Tibial nerve (tissue), 4 donors: ENCODE results near the gene KCNQ1. TPM values are rescaled to one million over a fixed set of nuclear protein-coding genes. Genes with fewer than 3 reads are reported as not detected.
A peak's percentile ranks its signal among the peaks of the same experiment; 100 is the strongest.
"Not testable (repeated sequence)": the region's sequence is repeated elsewhere in the genome, so short reads cannot be mapped to it uniquely, and the experiment has no call there.

Experiments used
- DNase-seq, 2 donors: peaks; one replicate each; pipeline ENCODE4 v3.0.0-alpha.2; 2019; ENCODE audit warnings: low spot score in 2 of 2
- H3K27ac ChIP-seq, 4 donors: fragments of 200-600 bp; sonication (generic) in 3 of 4; one replicate each; pipeline ENCODE4 v1.5.1; 2017 to 2019; ENCODE audit warnings: mild to moderate bottlenecking in 1 of 4
- H3K27me3 ChIP-seq, 2 donors: fragments of 200-600 bp; sonication (generic) in 1 of 2; one replicate each; pipeline versions ENCODE4 v1.5.1 to v1.6.0; 2017 to 2019
- H3K36me3 ChIP-seq, 3 donors: fragments of 200-600 bp; sonication (generic); one replicate each; pipeline ENCODE4 v1.5.1; 2018 to 2019
- H3K4me1 ChIP-seq, 4 donors: fragments of 200-600 bp; sonication (generic) in 3 of 4; one replicate each; pipeline ENCODE4 v1.5.1; 2017 to 2019
- H3K4me3 ChIP-seq, 4 donors: fragments of 200-600 bp; sonication (generic) in 3 of 4; one replicate each; pipeline ENCODE4 v1.5.1; 2017 to 2019; ENCODE audit warnings: mild to moderate bottlenecking in 1 of 4, moderate library complexity in 1 of 4
- H3K9me3 ChIP-seq, 4 donors: fragments of 200-600 bp; sonication (generic) in 3 of 4; one replicate each; pipeline ENCODE4 v1.5.1; 2017 to 2019
- CTCF ChIP-seq, 5 experiments: fragments of 200-600 bp in 3 of 5; fragments of 450-650 bp in 2 of 5; sonication (generic) in 3 of 5; IDR thresholded peaks; one replicate each; pipeline ENCODE4 v1.5.1; 2016 to 2019; ENCODE audit warnings: antibody characterized with exemption in 5 of 5, mild to moderate bottlenecking in 3 of 5, moderate library complexity in 2 of 5
- EP300 ChIP-seq, 2 donors: sonication (generic); formaldehyde crosslinking; IDR thresholded peaks; one replicate each; pipeline ENCODE4 v1.6.1; 2017; ENCODE audit warnings: antibody characterized with exemption in 2 of 2, mild to moderate bottlenecking in 1 of 2
- POLR2A ChIP-seq, 2 donors: fragments of 450-650 bp; IDR thresholded peaks; one replicate each; pipeline ENCODE4 v1.6.1; 2017; ENCODE audit warnings: antibody characterized with exemption in 2 of 2, mild to moderate bottlenecking in 2 of 2, moderate library complexity in 2 of 2
- WGBS, 2 donors: methylation state at CpG; one replicate each; pipeline ENCODE4 v1.1.5; 2018; 5-methylcytosine and 5-hydroxymethylcytosine counted together
- total RNA-seq, 4 donors: library from RNA; depleted of rRNA; stranded (reverse); fragments of >200 nt; gene quantifications; one replicate each; pipeline ENCODE4 v1.1.0, GENCODE V29; 2016

KCNQ1 gene
- total RNA-seq, 4 donors from 2014 or later, result 3.5 to 11.4 (median 7.5) TPM

GRCh38 chr11:2477254-2477653 is 32.4 kb downstream of the KCNQ1 start:
- H3K27ac ChIP-seq, result no peak overlapping the region
- H3K4me3 ChIP-seq, result no peak overlapping the region
- no peak for TF ChIP-seq POLR2A (IDR thresholded peaks at IDR 0.05)
- TF ChIP-seq CTCF (IDR thresholded peaks at IDR 0.05), result no peak
- TF ChIP-seq EP300 (IDR thresholded peaks at IDR 0.05), result no peak
- WGBS, 2 donors, result 52 to 68% methylated on average over 3 of the region's 3 CpGs
- no peak for DNase-seq
- H3K4me1 ChIP-seq, result no peaks in the 10 kb centered on the region
- no peaks in the 10 kb centered on the region for H3K27me3 ChIP-seq
- peaks cover 0 to 14% (median 1%) of the 10 kb centered on the region in 4 donors for H3K9me3 ChIP-seq
- H3K36me3 ChIP-seq, result no peaks in the 10 kb centered on the region

- 85 to 87% methylated on average over 8 of the region's 8 CpGs for WGBS, 2 donors
- DNase-seq, result no peak
- no peak overlapping the region for H3K27ac ChIP-seq
- no peaks in the 10 kb centered on the region for H3K36me3 ChIP-seq
- no peaks in the 10 kb centered on the region for H3K4me1 ChIP-seq
- TF ChIP-seq EP300 (IDR thresholded peaks at IDR 0.05) (no peak), CTCF (IDR thresholded peaks at IDR 0.05) (no peak), POLR2A (IDR thresholded peaks at IDR 0.05) (no peak)
- H3K4me3 ChIP-seq, result no peak overlapping the region
- H3K9me3 ChIP-seq, result peaks cover 0 to 14% (median 1%) of the 10 kb centered on the region in 4 donors
- H3K27me3 ChIP-seq, result no peaks in the 10 kb centered on the region
Measured at GRCh38 chr11:2477936-2478335, 33.1 kb downstream of the KCNQ1 start.

- not testable (repeated sequence) for H3K36me3 ChIP-seq, H3K27ac ChIP-seq, H3K4me1 ChIP-seq, H3K27me3 ChIP-seq, H3K4me3 ChIP-seq, DNase-seq
- peaks cover 0 to 14% (median 1%) of the 10 kb centered on the region in 4 donors for H3K9me3 ChIP-seq
- 64 to 65% methylated on average over 6 of the region's 6 CpGs for WGBS, 2 donors
Measured at GRCh38 chr11:2480067-2480873, 35.5 kb downstream of the KCNQ1 start.

- no peaks in the 10 kb centered on the region for H3K27me3 ChIP-seq
- H3K36me3 ChIP-seq, result no peaks in the 10 kb centered on the region
- H3K4me3 ChIP-seq, result no peak overlapping the region
- H3K27ac ChIP-seq, result peak overlapping the region in 2 of 4 donors; percentile 36 to 38
- no peaks in the 10 kb centered on the region for H3K4me1 ChIP-seq
- 55 to 62% methylated on average over 7 of the region's 7 CpGs for whole genome bisulfite sequencing, 2 donors
- TF ChIP-seq POLR2A (IDR thresholded peaks at IDR 0.05), result no peak
- TF ChIP-seq CTCF (IDR thresholded peaks at IDR 0.05), result no peak
- peak in 1 of 2 donors; percentile 57 for TF ChIP-seq EP300 (IDR thresholded peaks at IDR 0.05)
- H3K9me3 ChIP-seq, result peaks cover 0 to 19% (median 1%) of the 10 kb centered on the region in 4 donors
- no peak for DNase-seq
Measured at GRCh38 chr11:2480874-2481220, 36.0 kb downstream of the KCNQ1 start.

GRCh38 chr11:2481253-2481652 is 36.4 kb downstream of the KCNQ1 start:
- Histone ChIP-seq H3K9me3 (peaks cover 0 to 22% (median 1%) of the 10 kb centered on the region in 4 donors), H3K36me3 (no peaks in the 10 kb centered on the region), H3K27me3 (no peaks in the 10 kb centered on the region), H3K4me1 (no peaks in the 10 kb centered on the region), H3K4me3 (no peak overlapping the region), H3K27ac (peak overlapping the region in 2 of 4 donors; percentile 36 to 38)
- WGBS, 2 donors, result 70 to 71% methylated on average over 14 of the region's 14 CpGs
- no peak for DNase-seq
- TF ChIP-seq POLR2A (IDR thresholded peaks at IDR 0.05) (no peak), CTCF (IDR thresholded peaks at IDR 0.05) (no peak), EP300 (IDR thresholded peaks at IDR 0.05) (no peak)
